ENCODE measurements around the gene PHLDB2.

GRCh38 chr3:112002096-112002971, 143.3 kb downstream of the PHLDB2 start:
- TF ChIP-seq POLR2A (IDR thresholded peaks at IDR 0.05): no peak
- TF ChIP-seq CTCF (IDR thresholded peaks at IDR 0.05): no peak

Data from uterus (tissue), 2 donors.